WTC11 (cell line): ENCODE results near the gene MOV10L1. TPM values are rescaled to one million over a fixed set of nuclear protein-coding genes. Genes with fewer than 3 reads are reported as not detected.

Source experiments
- ATAC-seq: fragments of 200-7000 bp; cut with Tn5 transposase; 2 replicates; pipeline ENCODE4 v1.10.0; 2021; ENCODE audit warnings: mild to moderate bottlenecking, moderate library complexity
- CTCF ChIA-PET: fragments of 300-600 bp; sonication (Branson Sonifier 250); formaldehyde crosslinking; loops from one replicate; lab custom pipeline; 2021; ENCODE audit warnings: antibody characterized with exemption; lab: Charles Lee
- POLR2A ChIA-PET: fragments of 350-600 bp; sonication (Branson Sonifier 250); formaldehyde crosslinking; loops from one replicate; lab custom pipeline; 2021; ENCODE audit warnings: antibody characterized with exemption; lab: Charles Lee
- DNase-seq: peaks from one replicate; pipeline ENCODE4 v3.0.0; 2021; ENCODE audit warnings: low spot score
- H3K27ac Mint-ChIP-seq: 2 replicates; pipeline ENCODE4 v1.8.0; 2021; ENCODE audit warnings: mixed read lengths
- H3K27me3 Mint-ChIP-seq: 2 replicates; pipeline ENCODE4 v1.8.0; 2021; ENCODE audit warnings: low read depth, mild to moderate bottlenecking, moderate library complexity, mixed read lengths
- H3K36me3 Mint-ChIP-seq: 2 replicates; pipeline ENCODE4 v1.8.0; 2021; ENCODE audit warnings: mixed read lengths
- H3K4me1 Mint-ChIP-seq: 2 replicates; pipeline ENCODE4 v1.8.0; 2022; ENCODE audit warnings: mixed read lengths
- H3K4me3 Mint-ChIP-seq: 2 replicates; pipeline ENCODE4 v1.8.0; 2021; ENCODE audit warnings: mild to moderate bottlenecking, moderate library complexity, mixed read lengths
- H3K9me3 Mint-ChIP-seq: 2 replicates; pipeline ENCODE4 v1.8.0; 2021; ENCODE audit warnings: mixed read lengths
- ATF3 ChIP-seq: sonication (generic); formaldehyde crosslinking; conservative IDR thresholded peaks from 2 replicates; pipeline ENCODE4 v1.8.1; 2022; ENCODE audit warnings: mild to moderate bottlenecking, missing genetic modification reagents
- CBFB ChIP-seq: sonication (generic); formaldehyde crosslinking; IDR thresholded peaks from 2 replicates; pipeline ENCODE4 v1.8.1; 2022; ENCODE audit warnings: mild to moderate bottlenecking, low read depth, missing genetic modification reagents
- CREM ChIP-seq: sonication (generic); formaldehyde crosslinking; IDR thresholded peaks from 2 replicates; pipeline ENCODE4 v1.8.1; 2022; ENCODE audit warnings: mild to moderate bottlenecking, missing genetic modification reagents, moderate library complexity
- FOXJ3 ChIP-seq: sonication (generic); formaldehyde crosslinking; IDR thresholded peaks from 2 replicates; pipeline ENCODE4 v1.9.0; 2021; ENCODE audit warnings: missing genetic modification reagents, mild to moderate bottlenecking, borderline replicate concordance
- FOXK1 ChIP-seq: sonication (generic); formaldehyde crosslinking; IDR thresholded peaks from 2 replicates; pipeline ENCODE4 v1.8.0; 2022; ENCODE audit warnings: mild to moderate bottlenecking, moderate library complexity, missing genetic modification reagents
- FOXP4 ChIP-seq: sonication (generic); formaldehyde crosslinking; IDR thresholded peaks from 2 replicates; pipeline ENCODE4 v1.8.0; 2022; ENCODE audit warnings: mild to moderate bottlenecking, missing genetic modification reagents
- GABPB1 ChIP-seq: sonication (generic); formaldehyde crosslinking; IDR thresholded peaks from 2 replicates; pipeline ENCODE4 v1.8.1; 2023; ENCODE audit warnings: mild to moderate bottlenecking, missing genetic modification reagents
- HMGA2 ChIP-seq: fragments of 250-450 bp; sonication (Bioruptor Pico); IDR thresholded peaks from 2 replicates; pipeline ENCODE4 v1.4.0; 2021; ENCODE audit warnings: mild to moderate bottlenecking, moderate library complexity
- KAT7 ChIP-seq: sonication (generic); formaldehyde crosslinking; IDR thresholded peaks from 2 replicates; pipeline ENCODE4 v1.8.1; 2023; ENCODE audit warnings: missing genetic modification reagents, mild to moderate bottlenecking, borderline replicate concordance
- MYBL2 ChIP-seq: sonication (generic); formaldehyde crosslinking; IDR thresholded peaks from 2 replicates; pipeline ENCODE4 v1.8.1; 2023; ENCODE audit warnings: mild to moderate bottlenecking, moderate library complexity, missing genetic modification reagents
- NR2C2 ChIP-seq: sonication (generic); formaldehyde crosslinking; IDR thresholded peaks from 2 replicates; pipeline ENCODE4 v1.8.0; 2022; ENCODE audit warnings: mild to moderate bottlenecking, missing genetic modification reagents
- NR3C1 ChIP-seq: sonication (generic); formaldehyde crosslinking; conservative IDR thresholded peaks from 2 replicates; pipeline ENCODE4 v1.8.1; 2023; ENCODE audit warnings: low read depth, mild to moderate bottlenecking, missing genetic modification reagents
- PREB ChIP-seq: sonication (generic); formaldehyde crosslinking; IDR thresholded peaks from 2 replicates; pipeline ENCODE4 v1.8.1; 2022; ENCODE audit warnings: mild to moderate bottlenecking, missing genetic modification reagents, moderate library complexity, borderline replicate concordance
- RELA ChIP-seq: sonication (generic); formaldehyde crosslinking; IDR thresholded peaks from 2 replicates; pipeline ENCODE4 v1.8.1; 2022; ENCODE audit warnings: missing genetic modification reagents, mild to moderate bottlenecking, borderline replicate concordance
- RORB ChIP-seq: fragments of 250-450 bp; sonication (Bioruptor Pico); IDR thresholded peaks from 2 replicates; pipeline ENCODE4 v1.9.0; 2021; ENCODE audit warnings: mild to moderate bottlenecking
- SMAD3 ChIP-seq: sonication (generic); formaldehyde crosslinking; IDR thresholded peaks from 2 replicates; pipeline ENCODE4 v1.8.0; 2022; ENCODE audit warnings: missing genetic modification reagents, mild to moderate bottlenecking, borderline replicate concordance
- ZNF219 ChIP-seq: sonication (generic); formaldehyde crosslinking; IDR thresholded peaks from 2 replicates; pipeline ENCODE4 v1.8.0; 2023; ENCODE audit warnings: missing genetic modification reagents, mild to moderate bottlenecking, borderline replicate concordance
- ZNF232 ChIP-seq: sonication (generic); formaldehyde crosslinking; IDR thresholded peaks from 2 replicates; pipeline ENCODE4 v1.8.0; 2022; ENCODE audit warnings: mild to moderate bottlenecking, missing genetic modification reagents
- ZNF317 ChIP-seq: sonication (generic); formaldehyde crosslinking; IDR thresholded peaks from 2 replicates; pipeline ENCODE4 v1.8.1; 2023; ENCODE audit warnings: low read depth, mild to moderate bottlenecking, moderate library complexity, missing genetic modification reagents, borderline replicate concordance
- ZNF425 ChIP-seq: fragments of 250-450 bp; sonication (Bioruptor Pico); conservative IDR thresholded peaks from 2 replicates; pipeline ENCODE4 v1.9.0; 2021; ENCODE audit warnings: mild to moderate bottlenecking
- ZNF512 ChIP-seq: sonication (generic); formaldehyde crosslinking; IDR thresholded peaks from 2 replicates; pipeline ENCODE4 v1.8.1; 2022; ENCODE audit warnings: missing genetic modification reagents, borderline replicate concordance
- total RNA-seq: library from RNA; stranded (reverse); gene quantifications from 3 replicates; pipeline ENCODE4 v1.2.3, GENCODE V29; 2021

MOV10L1 gene
- total RNA-seq, 1 experiment from 2014 or later = not detected

- no peak for ATAC-seq
- Mint-ChIP-seq H3K27ac (no peak overlapping the region), H3K4me3 (no peak overlapping the region), H3K27me3 (no peaks in the 10 kb centered on the region), H3K4me1 (no peaks in the 10 kb centered on the region), H3K9me3 (no peaks in the 10 kb centered on the region), H3K36me3 (no peaks in the 10 kb centered on the region)
- ChIA-PET CTCF (interaction anchor here (1.2 to 2.4 kb wide), 4 partner anchors 12 to 70 kb away, joined by 3 to 10 read pairs (median 4); no protein-coding TSS in a partner anchor), POLR2A (no interaction called here)
- no peak for TF ChIP-seq SMAD3 (CRISPR knock-in tag)
- no peak for TF ChIP-seq ZNF317 (CRISPR knock-in tag)
- no peak for TF ChIP-seq ATF3
- TF ChIP-seq KAT7 (CRISPR knock-in tag) = no peak
- TF ChIP-seq HMGA2 = no peak
- TF ChIP-seq ZNF232 (CRISPR knock-in tag) = no peak
- TF ChIP-seq RORB (CRISPR knock-in tag) = no peak
- TF ChIP-seq ZNF219 (CRISPR knock-in tag) = no peak
- no peak for TF ChIP-seq CBFB (CRISPR knock-in tag)
- TF ChIP-seq PREB (CRISPR knock-in tag) = no peak
- no peak for DNase-seq
Measured at GRCh38 chr22:50071432-50072166, 18.2 kb upstream of the MOV10L1 start.

- H3K27me3 Mint-ChIP-seq = no peaks in the 10 kb centered on the region
- H3K9me3 Mint-ChIP-seq = no peaks in the 10 kb centered on the region
- no peak overlapping the region for H3K4me3 Mint-ChIP-seq
- TF ChIP-seq RELA (CRISPR knock-in tag) = no peak
- TF ChIP-seq ZNF512 (CRISPR knock-in tag) = no peak
- no peak for TF ChIP-seq MYBL2 (CRISPR knock-in tag)
- TF ChIP-seq ZNF317 (CRISPR knock-in tag) = no peak
- no peak for TF ChIP-seq CREM
- no peak for TF ChIP-seq NR2C2
- no peak for TF ChIP-seq FOXK1
- no peak for TF ChIP-seq HMGA2
- no peak for TF ChIP-seq NR3C1 (CRISPR knock-in tag)
- no peak for TF ChIP-seq FOXJ3
- no peak for TF ChIP-seq FOXP4
- no peak for TF ChIP-seq GABPB1 (CRISPR knock-in tag)
- TF ChIP-seq ZNF425 (CRISPR knock-in tag) = no peak
- H3K4me1 Mint-ChIP-seq = no peaks in the 10 kb centered on the region
- CTCF ChIA-PET = interaction anchor here (1.3 to 2.4 kb wide), 3 partner anchors 13 to 70 kb away, joined by 3 to 10 read pairs (median 4); no protein-coding TSS in a partner anchor
- no peaks in the 10 kb centered on the region for H3K36me3 Mint-ChIP-seq
- H3K27ac Mint-ChIP-seq = no peak overlapping the region
- DNase-seq (no peak), ATAC-seq (no peak)
- POLR2A ChIA-PET = no interaction called here
Measured at GRCh38 chr22:50072167-50072555, 17.6 kb upstream of the MOV10L1 start.
